Calu3 (cell line): ENCODE results near the gene MAD2L2. TPM values are rescaled to one million over a fixed set of nuclear protein-coding genes. Genes with fewer than 3 reads are reported as not detected.

ENCODE experiments used
- BruUV-seq: library from RNA; stranded (reverse); fragments of 400-500 nt; replicated peaks from 2 replicates; lab custom pipeline; 2021; lab: Mats Ljungman, UMichigan
- CTCF ChIA-PET: fragments of 300-600 bp; sonication (Branson Sonifier 250); formaldehyde crosslinking; loops from one replicate; lab custom pipeline; 2022; ENCODE audit warnings: antibody characterized with exemption; lab: Charles Lee
- DNase-seq: peaks from one replicate; pipeline ENCODE4 v3.0.0; 2022
- H3K27ac Mint-ChIP-seq: one replicate; pipeline ENCODE4 v1.8.0; 2022; ENCODE audit warnings: mixed read lengths; ENCODE audit not compliant: unreplicated experiment
- H3K27me3 Mint-ChIP-seq: one replicate; pipeline ENCODE4 v1.8.0; 2022; ENCODE audit warnings: mixed read lengths; ENCODE audit not compliant: unreplicated experiment
- H3K36me3 Mint-ChIP-seq: one replicate; pipeline ENCODE4 v1.8.0; 2022; ENCODE audit warnings: mild to moderate bottlenecking, moderate library complexity, mixed read lengths; ENCODE audit not compliant: insufficient read depth, unreplicated experiment
- H3K4me1 Mint-ChIP-seq: one replicate; pipeline ENCODE4 v1.8.0; 2022; ENCODE audit warnings: mild to moderate bottlenecking, low read depth, mixed read lengths; ENCODE audit not compliant: unreplicated experiment
- H3K4me3 Mint-ChIP-seq: one replicate; pipeline ENCODE4 v1.8.0; 2022; ENCODE audit warnings: mild to moderate bottlenecking, low read depth, moderate library complexity, mixed read lengths; ENCODE audit not compliant: unreplicated experiment
- H3K9me3 Mint-ChIP-seq: one replicate; pipeline ENCODE4 v1.8.0; 2022; ENCODE audit warnings: low read depth, mixed read lengths; ENCODE audit not compliant: unreplicated experiment
- intact Hi-C: fragments of 100-400 bp; cut with micrococcal nuclease; formaldehyde crosslinking; loops from one replicate; pipeline ENCODE4 v1.10.0; 2022; ENCODE audit not compliant: unreplicated experiment
- total RNA-seq: library from RNA; stranded (reverse); gene quantifications from 2 replicates; pipeline ENCODE4 v1.2.3, GENCODE V29; 2022
- TF ChIP-seq, protein P1 (sequence below): fragments of 200-600 bp; IDR thresholded peaks from one replicate; pipeline ENCODE4 v1.8.0; 2022; ENCODE audit warnings: antibody characterized with exemption; ENCODE audit not compliant: unreplicated experiment

The MAD2L2 gene
- total RNA-seq, 1 experiment from 2014 or later, result 19.2 TPM

DNA sequence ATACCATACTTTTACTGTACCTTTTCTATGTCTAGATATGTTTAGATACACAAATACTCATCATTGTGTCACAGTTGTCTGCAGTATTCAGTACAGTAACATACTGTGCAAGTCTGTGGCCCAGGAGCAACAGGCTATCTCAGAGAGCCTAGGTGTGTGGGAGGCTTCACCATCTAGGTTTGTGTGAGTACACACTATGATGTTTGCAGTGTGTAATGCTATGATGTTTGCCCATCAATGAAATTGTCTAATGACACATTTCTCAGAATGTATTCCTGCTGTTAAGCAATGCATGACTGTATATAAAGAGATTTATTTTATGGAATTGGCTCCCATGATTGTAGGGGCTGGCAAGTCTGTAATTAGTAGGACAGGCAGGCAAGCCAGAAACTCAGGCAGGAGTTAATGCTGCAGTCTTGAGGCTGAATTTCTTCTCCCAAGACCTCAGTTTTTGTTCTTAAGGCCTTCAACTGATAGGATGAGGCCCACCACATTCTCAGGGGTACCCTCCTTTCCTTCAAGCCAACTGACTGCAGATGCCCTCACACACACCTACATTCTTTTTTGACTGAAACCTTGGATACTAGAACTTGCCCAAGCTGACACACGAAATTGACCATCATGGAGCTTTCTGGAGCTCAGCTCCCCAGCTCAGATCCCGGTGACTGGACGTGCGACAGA lies 47.3 kb upstream of the MAD2L2 start:
- H3K9me3 Mint-ChIP-seq, result no peaks in the 10 kb centered on the region

DNA sequence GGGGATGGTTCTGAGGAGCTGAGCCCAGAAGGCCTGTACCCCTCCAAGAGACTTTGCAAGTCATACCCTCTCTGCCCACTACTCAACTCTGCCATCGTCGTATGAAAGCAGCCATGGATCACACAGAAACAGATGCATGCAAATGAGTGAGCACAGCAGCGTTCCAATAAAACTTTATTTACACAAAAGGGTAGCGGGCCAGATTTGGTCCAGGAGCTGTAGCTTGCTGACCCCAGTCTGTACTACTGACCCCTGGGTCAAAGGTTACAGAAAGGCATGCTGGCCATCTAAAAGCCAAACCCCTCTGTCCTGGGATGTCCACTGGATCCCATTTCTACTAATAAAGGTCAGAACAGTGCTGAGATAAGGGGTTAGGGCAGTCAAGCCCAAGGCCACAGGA lies 46.2 kb upstream of the MAD2L2 start:
- CTCF ChIA-PET, result no interaction called here
- Mint-ChIP-seq H3K4me3 (no peak overlapping the region), H3K27me3 (no peaks in the 10 kb centered on the region), H3K9me3 (no peaks in the 10 kb centered on the region), H3K4me1 (no peaks in the 10 kb centered on the region), H3K36me3 (no peaks in the 10 kb centered on the region), H3K27ac (no peak overlapping the region)
- no peak for DNase-seq
- intact Hi-C loops, result no loop called here
- TF ChIP-seq, protein P1, sequence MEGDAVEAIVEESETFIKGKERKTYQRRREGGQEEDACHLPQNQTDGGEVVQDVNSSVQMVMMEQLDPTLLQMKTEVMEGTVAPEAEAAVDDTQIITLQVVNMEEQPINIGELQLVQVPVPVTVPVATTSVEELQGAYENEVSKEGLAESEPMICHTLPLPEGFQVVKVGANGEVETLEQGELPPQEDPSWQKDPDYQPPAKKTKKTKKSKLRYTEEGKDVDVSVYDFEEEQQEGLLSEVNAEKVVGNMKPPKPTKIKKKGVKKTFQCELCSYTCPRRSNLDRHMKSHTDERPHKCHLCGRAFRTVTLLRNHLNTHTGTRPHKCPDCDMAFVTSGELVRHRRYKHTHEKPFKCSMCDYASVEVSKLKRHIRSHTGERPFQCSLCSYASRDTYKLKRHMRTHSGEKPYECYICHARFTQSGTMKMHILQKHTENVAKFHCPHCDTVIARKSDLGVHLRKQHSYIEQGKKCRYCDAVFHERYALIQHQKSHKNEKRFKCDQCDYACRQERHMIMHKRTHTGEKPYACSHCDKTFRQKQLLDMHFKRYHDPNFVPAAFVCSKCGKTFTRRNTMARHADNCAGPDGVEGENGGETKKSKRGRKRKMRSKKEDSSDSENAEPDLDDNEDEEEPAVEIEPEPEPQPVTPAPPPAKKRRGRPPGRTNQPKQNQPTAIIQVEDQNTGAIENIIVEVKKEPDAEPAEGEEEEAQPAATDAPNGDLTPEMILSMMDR, result no peak
- no TSS peak for BruUV-seq

More for the DNA sequence above, 47.3 kb upstream of the MAD2L2 start:
- no peaks in the 10 kb centered on the region for H3K36me3 Mint-ChIP-seq
- H3K27me3 Mint-ChIP-seq, result no peaks in the 10 kb centered on the region
- CTCF ChIA-PET, result no interaction called here
- TF ChIP-seq, protein P1, result no peak
- no peak overlapping the region for H3K4me3 Mint-ChIP-seq
- no peak overlapping the region for H3K27ac Mint-ChIP-seq
- BruUV-seq, result no TSS peak
- no peak for DNase-seq
- H3K4me1 Mint-ChIP-seq, result no peaks in the 10 kb centered on the region
- intact Hi-C loops, result no loop called here

DNA sequence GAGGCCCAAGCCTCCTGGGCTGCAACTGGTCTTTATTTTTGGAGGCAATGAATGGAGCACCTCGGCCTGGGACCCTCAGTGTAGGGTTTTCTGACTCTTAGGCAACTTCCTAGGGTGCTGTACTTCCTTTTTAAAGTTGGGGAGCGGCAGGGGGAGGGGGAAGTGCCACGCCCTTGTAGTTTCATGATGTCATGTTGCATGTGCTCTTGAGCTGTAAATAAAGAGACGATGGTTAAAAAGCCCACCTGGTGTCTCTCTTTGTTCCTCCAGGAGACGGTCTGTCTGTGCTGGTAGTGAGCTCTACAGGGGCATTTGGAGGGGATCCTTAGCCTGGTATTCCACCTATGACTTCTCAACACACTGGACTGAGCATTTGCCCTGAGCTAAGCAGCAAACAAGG lies 44.7 kb upstream of the MAD2L2 start:
- CTCF ChIA-PET, result no interaction called here
- H3K27ac Mint-ChIP-seq, result no peak overlapping the region
- no TSS peak for BruUV-seq

DNA sequence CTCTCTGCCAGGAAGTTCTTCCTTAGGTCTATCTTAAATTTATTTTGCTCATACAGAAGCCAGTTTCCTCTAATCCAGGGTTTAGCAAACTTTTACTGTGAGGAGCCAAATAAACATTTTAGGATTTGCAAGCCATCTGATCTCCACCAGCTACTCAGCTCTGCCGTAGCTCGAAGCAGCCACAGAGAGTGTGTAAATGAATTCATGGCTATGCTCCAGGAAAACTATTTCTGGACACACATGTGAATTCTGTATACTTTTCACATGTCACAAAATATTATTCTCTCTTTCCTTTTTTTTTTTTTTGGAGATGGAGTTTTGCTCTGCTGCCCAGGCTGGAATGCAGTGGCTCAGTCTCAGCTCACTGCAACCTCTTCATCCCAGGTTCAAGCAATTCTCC lies 41.6 kb upstream of the MAD2L2 start:
- BruUV-seq, result no TSS peak
- H3K4me1 Mint-ChIP-seq, result no peaks in the 10 kb centered on the region
- H3K36me3 Mint-ChIP-seq, result no peaks in the 10 kb centered on the region
- H3K27ac Mint-ChIP-seq, result no peak overlapping the region
- CTCF ChIA-PET, result interaction anchor here (0.7 kb wide), 1 partner anchor 69 kb away, joined by 3 read pairs; no protein-coding TSS in a partner anchor
- no peaks in the 10 kb centered on the region for H3K9me3 Mint-ChIP-seq
- intact Hi-C loops, result no loop called here
- TF ChIP-seq, protein P1, result no peak
- no peaks in the 10 kb centered on the region for H3K27me3 Mint-ChIP-seq
- H3K4me3 Mint-ChIP-seq, result no peak overlapping the region
- DNase-seq, result no peak

More for the DNA sequence above, 44.7 kb upstream of the MAD2L2 start:
- H3K4me3 Mint-ChIP-seq, result no peak overlapping the region
- no peaks in the 10 kb centered on the region for H3K4me1 Mint-ChIP-seq
- TF ChIP-seq, protein P1, result no peak
- DNase-seq, result no peak
- intact Hi-C loops, result no loop called here
- no peaks in the 10 kb centered on the region for H3K27me3 Mint-ChIP-seq
- no peaks in the 10 kb centered on the region for H3K36me3 Mint-ChIP-seq
- H3K9me3 Mint-ChIP-seq, result no peaks in the 10 kb centered on the region
